Breast epithelium (tissue), 4 donors: ENCODE data around the gene EN2. TPM values are rescaled to one million over a fixed set of nuclear protein-coding genes. Genes with fewer than 3 reads are reported as not detected.

Source experiments
- DNase-seq, 2 donors: peaks; one replicate each; pipeline ENCODE4 v3.0.0-alpha.2; 2019; ENCODE audit warnings: low spot score in 2 of 2
- H3K27ac ChIP-seq, 2 donors: fragments of 200-600 bp; sonication (generic) in 1 of 2; one replicate each; pipeline ENCODE4 v1.5.1; 2016 to 2019; ENCODE audit warnings: mild to moderate bottlenecking in 1 of 2
- H3K27me3 ChIP-seq, 2 donors: fragments of 200-600 bp; sonication (generic) in 1 of 2; one replicate each; pipeline versions ENCODE4 v1.5.1 to v1.6.0; 2017 to 2019; ENCODE audit warnings: control low read depth in 1 of 2, mild to moderate bottlenecking in 1 of 2
- H3K36me3 ChIP-seq: fragments of 200-600 bp; one replicate; pipeline ENCODE4 v1.5.1; 2019
- H3K4me1 ChIP-seq, 2 donors: fragments of 200-600 bp; sonication (generic); one replicate each; pipeline ENCODE4 v1.5.1; 2016 to 2019; ENCODE audit warnings: control low read depth in 1 of 2
- H3K4me3 ChIP-seq, 3 donors: fragments of 200-600 bp; sonication (generic); 1 replicate in 2 of 3; 2 replicates in 1 of 3; pipeline ENCODE4 v1.5.1; 2016 to 2019; ENCODE audit warnings: mild to moderate bottlenecking in 3 of 3, moderate library complexity in 2 of 3
- H3K9me3 ChIP-seq, 2 donors: fragments of 200-600 bp; sonication (generic) in 1 of 2; one replicate each; pipeline ENCODE4 v1.5.1; 2016 to 2019; ENCODE audit warnings: control low read depth in 1 of 2
- POLR2A ChIP-seq: fragments of 450-650 bp; IDR thresholded peaks from one replicate; pipeline ENCODE4 v1.6.1; 2016; ENCODE audit warnings: antibody characterized with exemption, mild to moderate bottlenecking, moderate library complexity
- POLR2AphosphoS5 ChIP-seq, 3 donors: sonication (generic); formaldehyde crosslinking; IDR thresholded peaks; one replicate each; pipeline ENCODE4 v1.6.1; 2017; ENCODE audit warnings: antibody characterized with exemption in 3 of 3
- intact Hi-C: fragments of 100-400 bp; cut with DNase I; formaldehyde crosslinking; loops from one replicate; pipeline ENCODE4 v1.15.1; 2023; ENCODE audit warnings: low total_unique reads
- total RNA-seq, 3 donors: library from RNA; depleted of rRNA; stranded (reverse); fragments of >200 nt; gene quantifications; one replicate each; pipeline ENCODE4 v1.1.0, GENCODE V29; 2016
- TF ChIP-seq, protein P1 (sequence below), 3 donors: fragments of 450-650 bp; IDR thresholded peaks; one replicate each; pipeline ENCODE4 v1.5.1; 2016 to 2017; ENCODE audit warnings: antibody characterized with exemption in 3 of 3, mild to moderate bottlenecking in 3 of 3, moderate library complexity in 3 of 3

EN2 gene
- total RNA-seq, 3 donors from 2014 or later: 0.32 to 0.33 TPM; not detected in 1

DNA sequence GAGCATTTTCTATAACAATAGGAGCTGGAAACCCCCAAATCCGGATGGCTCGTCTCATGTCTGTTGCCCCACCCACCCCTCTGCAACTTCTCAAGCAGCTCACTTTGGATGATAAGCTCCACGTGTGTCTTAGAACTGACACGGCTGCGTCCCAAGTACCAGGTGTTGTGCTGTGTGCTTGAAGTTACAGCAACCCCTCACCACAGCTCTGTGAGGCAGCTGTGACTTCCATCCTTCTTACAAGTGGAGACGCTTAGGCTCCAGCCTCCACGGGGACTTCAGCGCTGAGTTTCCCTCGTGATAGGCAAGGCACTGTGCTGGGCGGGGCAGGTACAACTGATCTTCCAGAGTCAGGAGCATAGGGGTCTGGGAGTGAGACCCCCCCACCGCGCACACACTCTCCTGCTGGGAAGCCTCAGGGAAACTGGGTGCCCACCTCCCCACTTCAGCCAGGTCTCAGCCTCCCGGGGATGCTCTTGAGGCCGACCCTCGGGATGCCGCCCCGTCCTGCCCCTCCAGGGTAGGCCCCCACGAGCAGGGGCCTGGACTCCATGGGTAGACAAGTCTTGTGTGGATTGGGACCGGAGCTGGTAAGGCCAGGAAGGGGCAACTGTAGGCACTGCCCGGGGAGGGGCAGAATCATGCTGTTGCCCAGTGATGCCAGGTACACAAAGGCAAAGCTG is 31.4 kb downstream of the EN2 start:
- peaks cover 0 to 6% of the 10 kb centered on the region in 2 donors for H3K4me1 ChIP-seq
- DNase-seq: no peak
- TF ChIP-seq POLR2A: no peak
- no peak for TF ChIP-seq POLR2AphosphoS5 (IDR thresholded peaks at IDR 0.05)
- TF ChIP-seq, protein P1, sequence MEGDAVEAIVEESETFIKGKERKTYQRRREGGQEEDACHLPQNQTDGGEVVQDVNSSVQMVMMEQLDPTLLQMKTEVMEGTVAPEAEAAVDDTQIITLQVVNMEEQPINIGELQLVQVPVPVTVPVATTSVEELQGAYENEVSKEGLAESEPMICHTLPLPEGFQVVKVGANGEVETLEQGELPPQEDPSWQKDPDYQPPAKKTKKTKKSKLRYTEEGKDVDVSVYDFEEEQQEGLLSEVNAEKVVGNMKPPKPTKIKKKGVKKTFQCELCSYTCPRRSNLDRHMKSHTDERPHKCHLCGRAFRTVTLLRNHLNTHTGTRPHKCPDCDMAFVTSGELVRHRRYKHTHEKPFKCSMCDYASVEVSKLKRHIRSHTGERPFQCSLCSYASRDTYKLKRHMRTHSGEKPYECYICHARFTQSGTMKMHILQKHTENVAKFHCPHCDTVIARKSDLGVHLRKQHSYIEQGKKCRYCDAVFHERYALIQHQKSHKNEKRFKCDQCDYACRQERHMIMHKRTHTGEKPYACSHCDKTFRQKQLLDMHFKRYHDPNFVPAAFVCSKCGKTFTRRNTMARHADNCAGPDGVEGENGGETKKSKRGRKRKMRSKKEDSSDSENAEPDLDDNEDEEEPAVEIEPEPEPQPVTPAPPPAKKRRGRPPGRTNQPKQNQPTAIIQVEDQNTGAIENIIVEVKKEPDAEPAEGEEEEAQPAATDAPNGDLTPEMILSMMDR (IDR thresholded peaks at IDR 0.05): no peak
- intact Hi-C loops: no loop called here
- peaks cover 0 to 36% of the 10 kb centered on the region in 2 donors for H3K27me3 ChIP-seq
- no peak overlapping the region for H3K27ac ChIP-seq
- H3K36me3 ChIP-seq: no peaks in the 10 kb centered on the region
- no peak overlapping the region for H3K4me3 ChIP-seq
- H3K9me3 ChIP-seq: no peaks in the 10 kb centered on the region

DNA sequence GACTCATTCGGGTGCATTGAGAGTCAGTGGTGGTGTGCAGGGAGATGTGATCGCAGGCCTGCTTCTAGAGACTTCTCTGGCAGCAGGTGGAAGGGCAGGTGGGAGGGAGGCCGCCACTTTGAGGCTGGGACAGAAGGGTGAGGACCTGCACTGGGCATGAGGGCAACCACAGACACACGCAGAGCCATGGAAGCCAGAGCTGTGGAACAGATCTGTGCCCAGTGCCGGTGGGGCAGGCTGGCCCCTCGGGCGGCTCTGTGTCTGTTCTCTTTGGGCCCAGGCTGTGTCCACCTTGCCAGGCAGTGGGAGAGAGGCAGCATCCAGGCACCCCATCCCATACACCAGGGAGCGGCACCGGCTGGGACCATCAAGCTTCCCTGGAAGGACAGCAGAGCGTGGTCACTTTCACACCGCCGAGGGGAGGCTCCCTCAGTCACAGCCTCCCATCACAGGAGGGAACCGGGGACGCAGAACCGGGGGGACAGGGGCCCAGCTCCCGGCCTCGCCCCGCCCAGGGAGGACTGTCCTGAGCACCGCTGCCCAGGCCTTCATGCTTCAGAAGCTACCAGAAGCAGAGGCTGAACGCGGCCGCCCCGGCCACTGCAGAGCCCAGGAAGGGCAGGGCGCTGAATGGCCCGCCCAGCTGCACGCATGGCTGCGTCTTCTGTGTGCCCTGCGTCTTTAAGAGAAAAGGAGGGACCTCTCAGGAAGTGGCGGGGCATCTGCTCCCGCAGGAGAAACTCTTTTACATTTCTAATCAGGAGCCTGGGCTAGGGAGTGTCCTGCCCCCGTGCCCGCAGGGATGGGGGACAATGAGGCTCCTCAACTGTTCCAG is 32.1 kb downstream of the EN2 start:
- intact Hi-C loops: no loop called here
- Histone ChIP-seq H3K27me3 (peaks cover 0 to 31% of the 10 kb centered on the region in 2 donors), H3K36me3 (no peaks in the 10 kb centered on the region), H3K4me1 (peaks cover 0 to 6% of the 10 kb centered on the region in 2 donors), H3K9me3 (no peaks in the 10 kb centered on the region), H3K27ac (peak overlapping the region in 1 of 2 donors; percentile 26), H3K4me3 (peak overlapping the region; percentile 33 to 69 (median 51))
- no peak for DNase-seq
- TF ChIP-seq POLR2A (no peak), POLR2AphosphoS5 (IDR thresholded peaks at IDR 0.05) (no peak)
- TF ChIP-seq, protein P1 (IDR thresholded peaks at IDR 0.05): no peak

DNA sequence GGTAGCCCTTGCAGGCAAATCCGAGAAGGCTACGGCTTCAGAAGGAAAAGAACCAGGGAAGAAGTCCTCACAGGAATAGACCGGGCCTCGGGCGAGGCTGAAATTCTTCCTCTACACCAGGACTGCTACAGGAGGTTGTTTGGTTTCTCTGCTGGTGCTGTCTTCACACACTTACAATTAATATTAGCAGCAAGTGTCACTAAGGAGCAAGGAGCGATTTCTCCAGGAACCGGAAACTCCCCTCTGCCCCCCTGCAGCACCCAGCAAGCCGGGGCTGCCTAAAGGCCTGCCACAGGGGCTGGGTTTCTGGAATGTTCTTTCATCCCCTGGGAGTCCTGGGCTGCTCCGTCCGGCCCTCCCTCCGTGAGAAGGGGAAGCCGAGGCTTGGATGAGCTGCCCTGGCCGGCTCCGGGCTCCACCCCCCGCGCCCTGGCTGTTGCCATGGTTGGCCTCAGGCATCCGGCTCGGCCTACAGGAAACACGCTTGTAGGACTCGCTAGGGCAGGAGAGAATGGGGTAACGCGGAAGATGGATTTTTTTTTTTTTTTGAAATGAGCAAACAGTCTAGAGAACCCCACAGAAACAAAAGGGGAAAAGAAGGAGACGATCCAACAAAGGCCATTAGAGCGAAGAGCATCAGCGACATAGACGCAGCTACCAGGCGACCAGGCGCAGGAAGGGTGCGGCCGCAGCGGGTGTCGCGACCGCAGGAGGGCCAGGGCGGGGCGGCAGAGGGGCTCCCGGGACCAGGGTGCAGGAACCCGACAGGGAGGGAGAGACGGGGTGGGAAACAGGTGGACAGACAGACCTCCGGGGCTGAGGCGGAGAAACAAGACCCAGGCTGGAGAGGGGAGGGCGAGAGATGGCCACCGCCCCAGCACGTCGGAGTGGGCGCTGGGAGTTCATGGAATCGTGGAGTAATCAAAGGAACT is 33.0 kb downstream of the EN2 start:
- no peak for DNase-seq
- peaks cover 0 to 31% of the 10 kb centered on the region in 2 donors for H3K27me3 ChIP-seq
- intact Hi-C loops: no loop called here
- TF ChIP-seq, protein P1 (IDR thresholded peaks at IDR 0.05): no peak
- no peak for TF ChIP-seq POLR2AphosphoS5 (IDR thresholded peaks at IDR 0.05)
- H3K9me3 ChIP-seq: no peaks in the 10 kb centered on the region
- peak overlapping the region in 1 of 2 donors; percentile 26 for H3K27ac ChIP-seq
- peaks cover 0 to 6% of the 10 kb centered on the region in 2 donors for H3K4me1 ChIP-seq
- no peaks in the 10 kb centered on the region for H3K36me3 ChIP-seq
- H3K4me3 ChIP-seq: peak overlapping the region; percentile 33 to 69 (median 51)

DNA sequence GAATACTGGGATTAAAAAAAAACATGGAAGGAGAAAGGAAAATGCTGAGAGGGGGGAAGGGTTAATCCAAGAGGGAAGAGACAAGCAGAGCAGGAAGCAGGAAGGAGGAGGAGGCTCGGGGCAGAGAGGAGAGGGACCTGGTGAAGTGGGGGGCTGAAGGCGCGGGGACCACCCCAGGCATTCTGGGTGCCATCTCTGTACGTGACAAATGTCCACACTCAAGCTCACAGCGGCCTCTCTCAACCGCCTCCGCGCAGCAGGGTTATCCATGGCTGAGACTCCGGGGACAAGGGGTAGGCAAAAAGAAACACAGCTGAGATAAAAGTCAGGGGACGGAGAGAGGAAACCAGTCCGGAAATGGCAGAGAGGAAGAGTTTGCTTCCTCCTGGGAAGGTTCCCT is 33.9 kb downstream of the EN2 start:
- H3K4me3 ChIP-seq: no peak overlapping the region
- no peaks in the 10 kb centered on the region for H3K9me3 ChIP-seq
- peaks cover 0 to 34% of the 10 kb centered on the region in 2 donors for H3K27me3 ChIP-seq
- H3K27ac ChIP-seq: no peak overlapping the region
- peaks cover 0 to 6% of the 10 kb centered on the region in 2 donors for H3K4me1 ChIP-seq
- TF ChIP-seq, protein P1 (IDR thresholded peaks at IDR 0.05): no peak
- TF ChIP-seq POLR2A (no peak), POLR2AphosphoS5 (IDR thresholded peaks at IDR 0.05) (no peak)
- DNase-seq: no peak
- no peaks in the 10 kb centered on the region for H3K36me3 ChIP-seq
- intact Hi-C loops: no loop called here
